ENCODE data around the gene NCBP2. TPM values are rescaled to one million over a fixed set of nuclear protein-coding genes. Genes with fewer than 3 reads are reported as not detected.

The NCBP2 gene
- total and polyA plus RNA-seq, 4 donors: 37.4 to 48.6 (median 47.5) TPM

GRCh38 chr3:196965112-196965803, 22.9 kb upstream of the NCBP2 start:
- TF ChIP-seq, protein P1, sequence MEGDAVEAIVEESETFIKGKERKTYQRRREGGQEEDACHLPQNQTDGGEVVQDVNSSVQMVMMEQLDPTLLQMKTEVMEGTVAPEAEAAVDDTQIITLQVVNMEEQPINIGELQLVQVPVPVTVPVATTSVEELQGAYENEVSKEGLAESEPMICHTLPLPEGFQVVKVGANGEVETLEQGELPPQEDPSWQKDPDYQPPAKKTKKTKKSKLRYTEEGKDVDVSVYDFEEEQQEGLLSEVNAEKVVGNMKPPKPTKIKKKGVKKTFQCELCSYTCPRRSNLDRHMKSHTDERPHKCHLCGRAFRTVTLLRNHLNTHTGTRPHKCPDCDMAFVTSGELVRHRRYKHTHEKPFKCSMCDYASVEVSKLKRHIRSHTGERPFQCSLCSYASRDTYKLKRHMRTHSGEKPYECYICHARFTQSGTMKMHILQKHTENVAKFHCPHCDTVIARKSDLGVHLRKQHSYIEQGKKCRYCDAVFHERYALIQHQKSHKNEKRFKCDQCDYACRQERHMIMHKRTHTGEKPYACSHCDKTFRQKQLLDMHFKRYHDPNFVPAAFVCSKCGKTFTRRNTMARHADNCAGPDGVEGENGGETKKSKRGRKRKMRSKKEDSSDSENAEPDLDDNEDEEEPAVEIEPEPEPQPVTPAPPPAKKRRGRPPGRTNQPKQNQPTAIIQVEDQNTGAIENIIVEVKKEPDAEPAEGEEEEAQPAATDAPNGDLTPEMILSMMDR (IDR thresholded peaks at IDR 0.05; ENCODE audit: control extremely low read depth, extremely low read depth): no peak
- WGBS, 2 donors: 92 to 94% methylated on average over 11 of the region's 11 CpGs
- no peak overlapping the region for H3K27ac ChIP-seq (ENCODE audit: low read depth in 1 of 2, low read length in 1 of 2)
- H3K4me3 ChIP-seq: no peak overlapping the region
- H3K4me1 ChIP-seq (ENCODE audit: control insufficient read depth in 5 of 5, insufficient read depth in 5 of 5, low read length in 5 of 5): peaks cover 0 to 24% (median 12%) of the 10 kb centered on the region in 5 donors
- ATAC-seq (ENCODE audit: insufficient read depth, low FRiP score) (no peak), DNase-seq (no peak)
- no peak overlapping the region for H3K9ac ChIP-seq (ENCODE audit: insufficient read depth in 1 of 2, low read length in 2 of 2)
- no peaks in the 10 kb centered on the region for H3K9me3 ChIP-seq (ENCODE audit: control insufficient read depth in 4 of 4, insufficient read depth in 3 of 4, low read length in 3 of 4)
- H3K27me3 ChIP-seq (ENCODE audit: control insufficient read depth in 3 of 3, insufficient read depth in 3 of 3, low read length in 2 of 3): peaks cover 0 to 41% (median 37%) of the 10 kb centered on the region in 3 donors
- peaks cover 0 to 5% (median 0%) of the 10 kb centered on the region in 4 donors for H3K36me3 ChIP-seq (ENCODE audit: control insufficient read depth in 4 of 4, insufficient read depth in 4 of 4, low read length in 4 of 4)

- Histone ChIP-seq H3K27ac (ENCODE audit: low read depth in 1 of 2, low read length in 1 of 2) (no peak overlapping the region), H3K9me3 (ENCODE audit: control insufficient read depth in 4 of 4, insufficient read depth in 3 of 4, low read length in 3 of 4) (no peaks in the 10 kb centered on the region), H3K36me3 (ENCODE audit: control insufficient read depth in 4 of 4, insufficient read depth in 4 of 4, low read length in 4 of 4) (peaks cover 0 to 5% (median 0%) of the 10 kb centered on the region in 4 donors), H3K4me3 (no peak overlapping the region), H3K9ac (ENCODE audit: insufficient read depth in 1 of 2, low read length in 2 of 2) (no peak overlapping the region), H3K27me3 (ENCODE audit: control insufficient read depth in 3 of 3, insufficient read depth in 3 of 3, low read length in 2 of 3) (peaks cover 0 to 38% (median 37%) of the 10 kb centered on the region in 3 donors), H3K4me1 (ENCODE audit: control insufficient read depth in 5 of 5, insufficient read depth in 5 of 5, low read length in 5 of 5) (peaks cover 0 to 22% (median 9%) of the 10 kb centered on the region in 5 donors)
- DNase-seq (no peak), ATAC-seq (ENCODE audit: insufficient read depth, low FRiP score) (no peak)
- WGBS, 2 donors: 80 to 88% methylated on average over 2 of the region's 2 CpGs
- TF ChIP-seq, protein P1 (IDR thresholded peaks at IDR 0.05; ENCODE audit: control extremely low read depth, extremely low read depth): no peak
These were observed 21.3 kb upstream of the NCBP2 start for GRCh38 chr3:196963631-196963953.

- ATAC-seq (ENCODE audit: insufficient read depth, low FRiP score): no peak
- peaks cover 0 to 34% (median 34%) of the 10 kb centered on the region in 3 donors for H3K27me3 ChIP-seq (ENCODE audit: control insufficient read depth in 3 of 3, insufficient read depth in 3 of 3, low read length in 2 of 3)
- TF ChIP-seq, protein P1 (IDR thresholded peaks at IDR 0.05; ENCODE audit: control extremely low read depth, extremely low read depth): no peak
- peaks cover 0 to 18% (median 5%) of the 10 kb centered on the region in 5 donors for H3K4me1 ChIP-seq (ENCODE audit: control insufficient read depth in 5 of 5, insufficient read depth in 5 of 5, low read length in 5 of 5)
- no peak overlapping the region for H3K9ac ChIP-seq (ENCODE audit: insufficient read depth in 1 of 2, low read length in 2 of 2)
- H3K36me3 ChIP-seq (ENCODE audit: control insufficient read depth in 4 of 4, insufficient read depth in 4 of 4, low read length in 4 of 4): peaks cover 0 to 5% (median 0%) of the 10 kb centered on the region in 4 donors
- H3K27ac ChIP-seq (ENCODE audit: low read depth in 1 of 2, low read length in 1 of 2): no peak overlapping the region
- DNase-seq: no peak
- 91 to 92% methylated on average over 10 of the region's 10 CpGs for WGBS, 2 donors
- H3K4me3 ChIP-seq: no peak overlapping the region
- H3K9me3 ChIP-seq (ENCODE audit: control insufficient read depth in 4 of 4, insufficient read depth in 3 of 4, low read length in 3 of 4): no peaks in the 10 kb centered on the region
These were observed 20.8 kb upstream of the NCBP2 start for GRCh38 chr3:196962930-196963630.

Data from lung (tissue), 12 donors.